DOHH2 (cell line): Measurements from ENCODE around the gene IFITM10.

Source experiments
- EZH2phosphoT487 ChIP-seq: fragments of 200-600 bp; sonication (generic); IDR thresholded peaks from 2 replicates; pipeline ENCODE4 v1.6.1; 2017; ENCODE audit warnings: borderline replicate concordance, mild to moderate bottlenecking, antibody characterized with exemption, low read length, moderate library complexity, mixed read lengths
- TF ChIP-seq, protein P1 (sequence below): fragments of 200-600 bp; sonication (generic); IDR thresholded peaks from one replicate; pipeline ENCODE4 v1.5.1; 2014; ENCODE audit warnings: antibody characterized with exemption, mild to moderate bottlenecking, low read depth, low read length; ENCODE audit not compliant: poor library complexity, severe bottlenecking

DNA sequence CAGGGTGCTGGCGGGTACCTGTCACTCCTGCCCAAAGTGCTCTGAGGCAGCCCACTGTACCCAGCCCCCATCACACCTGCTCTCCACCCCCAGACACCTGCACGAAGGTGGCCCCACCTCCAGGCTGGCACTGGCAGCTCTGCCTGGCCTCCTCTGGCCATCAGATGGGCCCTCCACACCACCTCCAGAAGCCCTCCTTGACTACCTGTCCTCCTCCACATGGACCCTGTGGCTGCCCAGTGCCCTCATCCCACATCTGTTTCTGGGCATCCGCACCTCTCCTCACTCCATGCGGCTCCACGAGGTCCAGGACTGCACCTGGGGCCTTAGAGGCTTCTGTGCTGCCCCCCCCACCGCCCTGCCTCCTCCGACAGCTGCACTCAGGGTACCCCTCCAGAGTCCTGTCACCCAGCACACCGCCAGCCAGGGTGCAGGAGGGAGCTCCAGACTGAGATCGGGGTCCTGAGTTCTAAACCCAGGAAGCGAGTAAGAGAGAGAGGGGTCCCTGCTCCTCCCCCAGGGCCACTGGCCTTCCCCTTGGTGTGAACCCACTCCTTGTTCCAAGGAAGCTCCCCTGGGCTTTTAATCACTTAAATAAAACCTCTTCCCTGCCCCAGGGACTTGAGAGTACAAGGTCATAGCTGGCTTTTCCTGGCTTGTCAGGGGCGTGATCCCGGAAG lies 11.6 kb upstream of the IFITM10 start:
- TF ChIP-seq, protein P1, sequence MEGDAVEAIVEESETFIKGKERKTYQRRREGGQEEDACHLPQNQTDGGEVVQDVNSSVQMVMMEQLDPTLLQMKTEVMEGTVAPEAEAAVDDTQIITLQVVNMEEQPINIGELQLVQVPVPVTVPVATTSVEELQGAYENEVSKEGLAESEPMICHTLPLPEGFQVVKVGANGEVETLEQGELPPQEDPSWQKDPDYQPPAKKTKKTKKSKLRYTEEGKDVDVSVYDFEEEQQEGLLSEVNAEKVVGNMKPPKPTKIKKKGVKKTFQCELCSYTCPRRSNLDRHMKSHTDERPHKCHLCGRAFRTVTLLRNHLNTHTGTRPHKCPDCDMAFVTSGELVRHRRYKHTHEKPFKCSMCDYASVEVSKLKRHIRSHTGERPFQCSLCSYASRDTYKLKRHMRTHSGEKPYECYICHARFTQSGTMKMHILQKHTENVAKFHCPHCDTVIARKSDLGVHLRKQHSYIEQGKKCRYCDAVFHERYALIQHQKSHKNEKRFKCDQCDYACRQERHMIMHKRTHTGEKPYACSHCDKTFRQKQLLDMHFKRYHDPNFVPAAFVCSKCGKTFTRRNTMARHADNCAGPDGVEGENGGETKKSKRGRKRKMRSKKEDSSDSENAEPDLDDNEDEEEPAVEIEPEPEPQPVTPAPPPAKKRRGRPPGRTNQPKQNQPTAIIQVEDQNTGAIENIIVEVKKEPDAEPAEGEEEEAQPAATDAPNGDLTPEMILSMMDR = no peak
- TF ChIP-seq EZH2phosphoT487 = no peak
